ENCODE data around the gene LONP2. TPM values are rescaled to one million over a fixed set of nuclear protein-coding genes. Genes with fewer than 3 reads are reported as not detected.

LONP2 gene
- total and polyA plus RNA-seq, 2 experiments from 2014 or later: 12.4 to 25.2 TPM

DNA sequence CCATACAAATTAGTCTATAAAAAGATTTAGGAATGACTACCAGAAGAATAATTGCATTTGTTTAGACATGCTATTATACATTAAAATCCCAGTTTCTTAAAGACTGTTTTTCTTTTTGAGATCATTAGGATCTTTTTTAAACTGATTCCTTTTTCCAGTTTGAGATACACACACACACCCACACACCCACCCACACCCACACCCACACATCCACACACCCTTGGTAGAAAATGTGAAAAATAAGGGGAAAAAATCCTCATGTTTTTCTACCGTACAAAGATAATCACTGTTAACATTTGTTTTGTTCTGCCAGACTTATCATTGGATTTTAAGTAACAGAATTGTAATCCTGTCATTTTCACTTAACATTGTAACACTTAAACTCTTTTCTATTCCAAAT lies 30.4 kb downstream of the LONP2 start (continued):
- TF ChIP-seq NANOG (IDR thresholded peaks at IDR 0.05; ENCODE audit: borderline replicate concordance): no peak
- no peak for TF ChIP-seq ETS1 (IDR thresholded peaks at IDR 0.05)

DNA sequence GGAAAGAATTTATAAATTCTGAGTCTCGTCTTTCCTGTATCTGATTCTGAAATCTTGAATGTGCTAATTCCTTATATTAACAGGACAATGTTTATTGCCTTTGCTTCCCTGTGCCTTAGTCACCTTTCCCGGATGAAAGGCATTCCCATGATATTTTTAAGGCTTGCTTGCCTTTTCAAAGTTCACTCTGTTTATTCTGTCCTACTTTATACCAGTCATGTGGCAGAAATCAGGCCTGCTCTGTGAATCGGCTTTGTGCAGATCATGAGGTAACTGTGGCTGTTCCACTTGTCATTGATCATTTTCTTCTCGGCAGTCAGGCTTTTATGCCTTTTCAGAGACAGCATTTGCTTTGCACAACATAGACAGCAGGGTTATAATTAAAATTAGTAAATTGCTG lies 32.0 kb downstream of the LONP2 start:
- Histone ChIP-seq H3F3A (replicated peaks; ENCODE audit: low read depth) (no peaks in the 10 kb centered on the region), H3K4me2 (0 out of 2 replicates have a peak overlapping the region, but pooled peaks have one; percentile 6)
- no peak overlapping the region for H3K4me3 Mint-ChIP-seq
- TF ChIP-seq CTCF (conservative IDR thresholded peaks at IDR 0.05; ENCODE audit: low read depth in 2 of 2) (no peak), EZH2 (IDR thresholded peaks at IDR 0.05; ENCODE audit: low read depth, unreplicated experiment) (no peak), JUNB (IDR thresholded peaks at IDR 0.05; ENCODE audit: unreplicated experiment) (no peak), ZNF331 (CRISPR knock-in tag; IDR thresholded peaks at IDR 0.05; ENCODE audit: low read depth) (no peak), ZNF462 (CRISPR knock-in tag; IDR thresholded peaks at IDR 0.05) (no peak), EZH2phosphoT487 (IDR thresholded peaks at IDR 0.05; ENCODE audit: unreplicated experiment) (no peak), ZNF114 (CRISPR knock-in tag; IDR thresholded peaks at IDR 0.05) (no peak), STAT1 (IDR thresholded peaks at IDR 0.05; ENCODE audit: unreplicated experiment) (no peak), ETS1 (IDR thresholded peaks at IDR 0.05) (no peak), POLR2AphosphoS5 (IDR thresholded peaks at IDR 0.05; ENCODE audit: low read depth) (no peak)
- TF ChIP-seq, protein P1, sequence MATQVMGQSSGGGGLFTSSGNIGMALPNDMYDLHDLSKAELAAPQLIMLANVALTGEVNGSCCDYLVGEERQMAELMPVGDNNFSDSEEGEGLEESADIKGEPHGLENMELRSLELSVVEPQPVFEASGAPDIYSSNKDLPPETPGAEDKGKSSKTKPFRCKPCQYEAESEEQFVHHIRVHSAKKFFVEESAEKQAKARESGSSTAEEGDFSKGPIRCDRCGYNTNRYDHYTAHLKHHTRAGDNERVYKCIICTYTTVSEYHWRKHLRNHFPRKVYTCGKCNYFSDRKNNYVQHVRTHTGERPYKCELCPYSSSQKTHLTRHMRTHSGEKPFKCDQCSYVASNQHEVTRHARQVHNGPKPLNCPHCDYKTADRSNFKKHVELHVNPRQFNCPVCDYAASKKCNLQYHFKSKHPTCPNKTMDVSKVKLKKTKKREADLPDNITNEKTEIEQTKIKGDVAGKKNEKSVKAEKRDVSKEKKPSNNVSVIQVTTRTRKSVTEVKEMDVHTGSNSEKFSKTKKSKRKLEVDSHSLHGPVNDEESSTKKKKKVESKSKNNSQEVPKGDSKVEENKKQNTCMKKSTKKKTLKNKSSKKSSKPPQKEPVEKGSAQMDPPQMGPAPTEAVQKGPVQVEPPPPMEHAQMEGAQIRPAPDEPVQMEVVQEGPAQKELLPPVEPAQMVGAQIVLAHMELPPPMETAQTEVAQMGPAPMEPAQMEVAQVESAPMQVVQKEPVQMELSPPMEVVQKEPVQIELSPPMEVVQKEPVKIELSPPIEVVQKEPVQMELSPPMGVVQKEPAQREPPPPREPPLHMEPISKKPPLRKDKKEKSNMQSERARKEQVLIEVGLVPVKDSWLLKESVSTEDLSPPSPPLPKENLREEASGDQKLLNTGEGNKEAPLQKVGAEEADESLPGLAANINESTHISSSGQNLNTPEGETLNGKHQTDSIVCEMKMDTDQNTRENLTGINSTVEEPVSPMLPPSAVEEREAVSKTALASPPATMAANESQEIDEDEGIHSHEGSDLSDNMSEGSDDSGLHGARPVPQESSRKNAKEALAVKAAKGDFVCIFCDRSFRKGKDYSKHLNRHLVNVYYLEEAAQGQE (IDR thresholded peaks at IDR 0.05; ENCODE audit: unreplicated experiment): no peak

More for the DNA sequence above, 32.0 kb downstream of the LONP2 start:
- H4K20me1 ChIP-seq (replicated peaks; ENCODE audit: insufficient read depth): no peaks in the 10 kb centered on the region
- H3K9me2 ChIP-seq (ENCODE audit: insufficient read depth): no peaks in the 10 kb centered on the region
- H3K4me1 Mint-ChIP-seq: peaks cover 36% of the 10 kb centered on the region
- H3K36me3 Mint-ChIP-seq (ENCODE audit: low read depth): 0 out of 3 replicates have a peak, but pooled peaks cover 2% of the 10 kb centered on the region
- ATAC-seq (no peak), DNase-seq (ENCODE audit: low spot score) (no peak)
- no peak overlapping the region for H3K4me3 ChIP-seq
- H3K27me3 ChIP-seq (ENCODE audit: insufficient read depth): no peaks in the 10 kb centered on the region
- 0 out of 2 replicates have a peak overlapping the region, but pooled peaks have one; percentile 1 for H3K27ac ChIP-seq (ENCODE audit: low read depth)
- H3K4me1 ChIP-seq (ENCODE audit: insufficient read depth): peaks cover 38% of the 10 kb centered on the region
- H3K79me2 ChIP-seq (replicated peaks; ENCODE audit: insufficient read depth): no peaks in the 10 kb centered on the region
- peak overlapping the region; percentile 72 for H3K27ac Mint-ChIP-seq
- no peaks in the 10 kb centered on the region for H3K9me3 Mint-ChIP-seq
- H3K36me3 ChIP-seq (ENCODE audit: insufficient read depth): no peaks in the 10 kb centered on the region
- peaks cover 2% of the 10 kb centered on the region for H3K27me3 Mint-ChIP-seq (ENCODE audit: insufficient read depth, low read depth, poor library complexity)
- H2AFZ ChIP-seq: no peak overlapping the region

Measured in GM23338 (cell line).